ENCODE results near the gene SART3.
"Not testable (repeated sequence)": the region's sequence is repeated elsewhere in the genome, so short reads cannot be mapped to it uniquely, and the experiment has no call there.

The SART3 gene

GRCh38 chr12:108495054-108495453 lies 65.9 kb downstream of the SART3 start:
- DNase-seq (ENCODE audit: low spot score) (no peak), FAIRE-seq (no peak)

GRCh38 chr12:108491256-108491655 lies 69.7 kb downstream of the SART3 start:
- DNase-seq (ENCODE audit: low spot score) (no peak), FAIRE-seq (no peak)

GRCh38 chr12:108487029-108487428 lies 73.9 kb downstream of the SART3 start:
- not testable (repeated sequence) for FAIRE-seq; DNase-seq (ENCODE audit: low spot score)

GRCh38 chr12:108485371-108485770 lies 75.6 kb downstream of the SART3 start:
- not testable (repeated sequence) for FAIRE-seq; DNase-seq (ENCODE audit: low spot score)

DNA sequence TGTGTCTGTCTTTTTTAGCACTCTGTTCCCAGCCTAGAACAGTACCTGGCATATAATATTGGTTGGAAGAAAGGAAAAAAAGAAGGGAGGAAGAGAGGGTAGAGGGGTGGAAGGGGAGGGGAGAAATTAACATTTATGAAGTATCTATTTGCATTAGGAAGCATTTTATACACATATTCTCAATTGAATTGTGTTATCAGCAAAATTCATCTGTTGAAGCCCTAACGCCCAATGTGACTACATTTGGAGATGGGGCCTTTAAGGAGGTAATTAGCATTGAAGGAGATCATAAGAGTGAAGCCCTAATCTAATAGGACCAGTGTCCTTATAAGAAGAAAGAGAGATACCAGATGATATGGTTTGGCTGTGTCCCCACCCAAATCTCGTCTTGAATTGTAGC lies 76.1 kb downstream of the SART3 start:
- DNase-seq (ENCODE audit: low spot score) (no peak), FAIRE-seq (no peak)

GRCh38 chr12:108484431-108484830 lies 76.5 kb downstream of the SART3 start:
- DNase-seq (ENCODE audit: low spot score) (no peak), FAIRE-seq (no peak)

DNA sequence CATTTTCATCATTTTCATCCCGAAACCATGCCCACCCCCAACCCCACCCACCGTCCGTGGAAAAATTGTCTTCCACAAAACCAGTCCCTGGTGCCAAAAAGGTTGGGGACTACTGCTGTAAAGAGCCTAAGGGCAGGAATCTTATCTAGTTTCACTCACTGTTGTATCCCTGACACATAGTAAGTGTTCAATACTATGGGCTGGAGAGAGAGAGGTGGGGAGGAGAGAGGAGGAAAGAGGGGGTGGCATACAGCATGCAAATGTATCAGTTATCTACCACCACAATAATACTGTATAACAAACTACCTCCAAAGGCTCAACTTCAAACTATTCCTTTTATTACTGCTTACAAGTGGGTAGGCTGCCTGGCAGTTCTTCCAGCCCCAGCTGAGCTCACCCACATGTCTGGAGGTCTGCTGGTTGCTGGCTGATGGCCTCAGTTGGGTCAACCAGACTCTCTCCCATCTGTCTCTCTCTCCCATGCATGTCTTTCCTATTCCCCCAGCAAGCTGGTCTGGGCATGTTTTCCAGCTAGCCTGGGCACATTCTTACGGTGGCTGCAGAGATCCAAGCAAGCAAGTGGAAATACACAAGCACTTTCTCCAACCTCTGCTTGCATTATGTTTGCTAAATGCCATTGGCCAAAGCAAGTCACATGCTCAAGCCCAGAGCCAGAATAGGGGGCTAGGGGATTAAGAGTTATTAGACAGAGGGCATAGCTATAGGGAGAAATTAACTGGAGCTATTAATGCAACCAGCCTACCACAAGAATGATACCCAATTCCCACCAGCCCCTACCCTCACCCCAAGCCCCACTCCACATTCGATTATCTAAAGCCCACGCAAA lies 77.5 kb downstream of the SART3 start:
- FAIRE-seq (no peak), DNase-seq (ENCODE audit: low spot score) (no peak)

- FAIRE-seq (no peak), DNase-seq (ENCODE audit: low spot score) (no peak)
These were observed 78.2 kb downstream of the SART3 start for GRCh38 chr12:108482717-108483212.

DNA sequence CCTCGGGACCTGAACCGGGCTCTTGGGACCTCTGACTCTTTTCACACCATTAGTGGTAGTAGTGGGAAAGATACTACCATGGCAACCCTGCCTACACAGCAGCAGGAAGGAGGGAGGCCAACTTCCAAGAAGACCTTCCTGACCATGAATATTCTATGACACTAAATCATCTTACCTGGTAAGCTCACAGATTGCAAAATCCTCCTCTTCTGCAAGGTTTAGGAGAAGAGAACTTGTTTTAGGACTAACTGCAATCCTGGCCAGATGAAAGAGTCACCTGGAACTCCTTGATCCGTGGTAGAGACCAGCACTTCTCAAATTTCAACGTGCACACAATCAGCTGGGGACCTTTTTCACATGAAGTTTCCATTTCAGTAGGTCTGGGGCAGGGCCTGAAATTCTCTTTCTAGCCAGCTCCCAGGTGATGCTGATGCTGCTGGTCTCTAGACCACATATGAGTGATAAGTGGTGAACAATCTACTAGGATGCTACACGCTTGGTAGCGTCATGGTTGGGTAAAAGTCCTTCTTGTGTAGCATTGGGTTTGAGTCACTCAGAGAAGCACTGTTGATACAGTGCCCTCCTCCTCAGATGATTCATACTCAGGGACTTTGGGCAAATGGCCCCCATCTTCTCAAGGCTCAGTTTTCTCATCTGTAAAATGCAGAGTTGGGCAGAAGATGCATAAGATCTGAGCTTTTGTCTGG lies 81.5 kb downstream of the SART3 start:
- DNase-seq (ENCODE audit: low spot score) (no peak), FAIRE-seq (no peak)

DNA sequence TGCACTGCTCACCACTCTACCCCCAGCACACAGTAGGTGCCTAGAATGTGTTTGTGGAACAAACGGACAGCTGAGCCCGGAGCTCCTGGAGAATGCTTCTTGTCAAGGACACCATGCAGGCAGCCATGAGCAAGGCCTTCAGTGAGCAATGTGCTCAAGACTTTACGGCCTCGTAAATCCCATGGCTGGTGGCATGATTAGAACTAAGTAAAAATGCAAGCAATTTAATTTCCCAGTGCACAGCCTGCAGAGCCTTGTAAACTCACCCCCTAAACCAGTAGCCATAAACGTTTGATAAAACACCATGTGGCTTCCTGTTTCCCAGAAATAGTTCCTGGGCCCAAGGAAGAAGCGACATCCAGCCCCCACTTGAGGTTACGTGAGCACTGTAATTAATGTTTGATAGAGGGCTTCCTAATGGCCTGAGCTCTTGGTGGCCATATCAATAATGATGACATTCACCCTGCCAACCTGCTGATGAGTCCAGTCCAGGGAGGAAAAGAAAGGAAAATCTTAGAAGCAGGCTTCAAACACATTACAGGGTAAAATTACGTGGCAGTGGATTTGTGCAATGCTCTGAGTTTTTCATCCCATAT lies 82.3 kb downstream of the SART3 start:
- DNase-seq (ENCODE audit: low spot score) = no peak
- no peak for FAIRE-seq

GRCh38 chr12:108477881-108478259 lies 83.1 kb downstream of the SART3 start:
- no peak for FAIRE-seq

DNA sequence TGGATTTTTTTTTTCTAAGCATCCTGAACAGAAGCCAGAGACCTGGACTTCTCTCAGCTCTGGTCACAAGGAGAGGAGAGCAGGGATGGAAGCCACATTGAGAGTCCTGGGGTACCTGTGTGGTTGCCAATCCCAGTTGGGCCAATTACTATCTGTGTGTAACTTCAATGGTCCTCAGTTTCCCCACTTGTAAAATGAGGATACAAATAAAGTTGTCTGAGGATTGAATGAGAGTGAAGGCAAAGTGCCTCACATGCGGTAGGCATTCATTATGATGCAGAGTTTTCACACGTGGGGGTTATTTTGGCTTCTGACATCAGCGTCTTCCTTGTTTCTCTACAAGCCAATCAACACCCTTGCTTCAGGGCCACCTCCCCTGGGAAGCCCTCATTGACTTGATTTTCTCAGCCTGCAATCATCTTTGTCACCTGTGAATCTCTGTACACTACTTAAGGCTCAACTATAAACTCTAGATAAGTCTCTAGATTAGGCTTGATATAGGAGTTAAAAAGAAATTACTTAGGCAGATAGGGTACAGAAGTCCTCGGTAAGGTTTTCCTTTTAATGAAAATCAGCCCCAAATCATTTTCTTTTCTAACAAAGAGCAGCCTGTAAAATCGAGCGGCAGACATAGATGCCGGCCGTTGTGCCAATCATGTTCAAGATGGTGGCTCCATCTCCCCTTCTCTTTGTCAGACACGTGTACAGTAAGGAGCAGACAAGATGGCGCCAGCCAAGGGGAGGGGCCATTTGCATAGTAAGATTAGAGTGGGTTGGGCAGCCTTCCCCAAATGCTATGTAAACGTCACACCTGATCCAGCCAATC lies 83.7 kb downstream of the SART3 start:
- no peak for FAIRE-seq
- DNase-seq (ENCODE audit: low spot score) = no peak

More at GRCh38 chr12:108477881-108478259, 83.1 kb downstream of the SART3 start:
- no peak for DNase-seq (ENCODE audit: low spot score)

GRCh38 chr12:108475396-108475795 lies 85.6 kb downstream of the SART3 start:
- no peak for FAIRE-seq
- no peak for DNase-seq (ENCODE audit: low spot score)

- no peak for DNase-seq (ENCODE audit: low spot score)
- FAIRE-seq = no peak
These were observed 87.4 kb downstream of the SART3 start for GRCh38 chr12:108473400-108474055.

Measured in urothelium cell line (cell line).